C4-2B (cell line): Measurements from ENCODE around the gene NSUN4.
"Not testable (repeated sequence)": the region's sequence is repeated elsewhere in the genome, so short reads cannot be mapped to it uniquely, and the experiment has no call there.

Experiments used
- ZFX ChIP-seq: fragments of 450-650 bp; IDR thresholded peaks from 2 replicates; pipeline ENCODE4 v1.6.1; 2017
- TF ChIP-seq, protein P1 (sequence below): fragments of 450-650 bp; conservative IDR thresholded peaks from 2 replicates; pipeline ENCODE4 v1.5.1; 2017; ENCODE audit warnings: mild to moderate bottlenecking

DNA sequence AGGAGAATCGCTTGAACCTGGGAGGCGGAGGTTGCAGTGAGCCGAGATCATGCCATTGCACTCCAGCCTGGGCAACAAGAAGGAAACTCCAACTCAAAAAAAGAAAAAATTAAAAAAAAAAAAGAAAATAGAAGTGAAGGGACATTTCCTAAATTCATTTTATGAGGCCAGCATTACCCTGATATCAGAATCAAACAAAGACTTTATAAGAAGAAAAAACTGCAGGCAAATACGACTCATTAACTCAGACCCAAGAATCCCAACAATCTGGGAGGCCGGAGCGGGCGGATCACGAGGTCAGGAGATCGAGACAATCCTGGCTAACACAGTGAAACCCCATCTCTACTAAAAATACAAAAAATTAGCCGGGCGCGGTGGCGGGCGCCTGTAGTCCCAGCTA, 3.2 kb upstream of the NSUN4 start:
- TF ChIP-seq, protein P1, sequence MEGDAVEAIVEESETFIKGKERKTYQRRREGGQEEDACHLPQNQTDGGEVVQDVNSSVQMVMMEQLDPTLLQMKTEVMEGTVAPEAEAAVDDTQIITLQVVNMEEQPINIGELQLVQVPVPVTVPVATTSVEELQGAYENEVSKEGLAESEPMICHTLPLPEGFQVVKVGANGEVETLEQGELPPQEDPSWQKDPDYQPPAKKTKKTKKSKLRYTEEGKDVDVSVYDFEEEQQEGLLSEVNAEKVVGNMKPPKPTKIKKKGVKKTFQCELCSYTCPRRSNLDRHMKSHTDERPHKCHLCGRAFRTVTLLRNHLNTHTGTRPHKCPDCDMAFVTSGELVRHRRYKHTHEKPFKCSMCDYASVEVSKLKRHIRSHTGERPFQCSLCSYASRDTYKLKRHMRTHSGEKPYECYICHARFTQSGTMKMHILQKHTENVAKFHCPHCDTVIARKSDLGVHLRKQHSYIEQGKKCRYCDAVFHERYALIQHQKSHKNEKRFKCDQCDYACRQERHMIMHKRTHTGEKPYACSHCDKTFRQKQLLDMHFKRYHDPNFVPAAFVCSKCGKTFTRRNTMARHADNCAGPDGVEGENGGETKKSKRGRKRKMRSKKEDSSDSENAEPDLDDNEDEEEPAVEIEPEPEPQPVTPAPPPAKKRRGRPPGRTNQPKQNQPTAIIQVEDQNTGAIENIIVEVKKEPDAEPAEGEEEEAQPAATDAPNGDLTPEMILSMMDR: not testable (repeated sequence)
- not testable (repeated sequence) for TF ChIP-seq ZFX
